IPS-NIHi7 (cell line): ENCODE measurements around the gene SYT5.
"Not testable (repeated sequence)": the region's sequence is repeated elsewhere in the genome, so short reads cannot be mapped to it uniquely, and the experiment has no call there.

Source experiments
- DNase-seq: peaks from one replicate; pipeline ENCODE4 v3.0.0; 2012; ENCODE audit warnings: mixed read lengths; ENCODE audit errors: extremely low spot score

The SYT5 gene

DNA sequence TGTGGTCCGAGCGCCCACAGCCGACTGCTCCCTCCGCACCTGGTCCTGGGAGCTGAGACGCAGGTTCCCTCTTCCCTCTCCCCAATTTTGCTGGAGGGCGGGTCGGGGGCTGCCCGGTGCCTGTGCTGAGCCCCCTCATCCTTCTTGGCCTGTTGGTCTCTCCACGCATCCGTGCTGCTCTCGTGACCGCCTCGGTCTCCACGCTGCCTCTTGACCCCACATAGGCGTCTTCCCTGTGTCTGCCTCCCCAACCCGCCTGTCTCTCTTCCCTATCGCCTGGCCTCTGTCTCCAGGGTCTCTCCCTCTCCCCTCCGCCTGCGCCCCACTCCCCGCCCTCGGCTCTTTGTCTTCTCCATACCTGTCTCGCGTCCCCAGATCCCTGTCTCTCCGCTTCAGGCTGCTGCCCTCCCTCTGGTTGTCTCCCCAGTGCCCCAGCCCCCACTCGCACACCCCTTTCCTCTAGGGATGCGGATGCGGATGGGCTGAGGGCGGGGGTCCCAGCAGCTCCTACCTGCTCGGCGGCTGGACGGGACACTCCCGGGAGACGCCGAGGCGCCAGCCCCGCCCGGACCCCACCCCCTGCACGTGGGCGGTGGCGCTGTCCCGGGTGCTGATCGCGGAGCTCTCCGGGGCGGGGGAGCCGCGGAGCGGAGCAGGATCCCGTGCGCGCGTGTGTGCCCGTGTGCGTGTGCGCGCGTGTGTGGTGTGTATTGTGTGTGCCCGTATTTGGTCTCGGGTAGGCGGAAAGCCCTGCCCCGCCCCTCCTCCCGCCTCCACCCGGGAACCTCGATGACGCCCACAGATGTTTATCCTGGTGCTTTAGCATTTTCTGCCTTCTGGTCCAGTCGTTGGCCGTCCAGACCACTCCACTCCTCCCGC, at the start of gene SYT5:
SYT5 (minus strand) TSS at position 684 of the 879 bp plus-strand sequence. CDS start 1,248 bp downstream, outside the sequence.
- DNase-seq = peak; percentile 91

DNA sequence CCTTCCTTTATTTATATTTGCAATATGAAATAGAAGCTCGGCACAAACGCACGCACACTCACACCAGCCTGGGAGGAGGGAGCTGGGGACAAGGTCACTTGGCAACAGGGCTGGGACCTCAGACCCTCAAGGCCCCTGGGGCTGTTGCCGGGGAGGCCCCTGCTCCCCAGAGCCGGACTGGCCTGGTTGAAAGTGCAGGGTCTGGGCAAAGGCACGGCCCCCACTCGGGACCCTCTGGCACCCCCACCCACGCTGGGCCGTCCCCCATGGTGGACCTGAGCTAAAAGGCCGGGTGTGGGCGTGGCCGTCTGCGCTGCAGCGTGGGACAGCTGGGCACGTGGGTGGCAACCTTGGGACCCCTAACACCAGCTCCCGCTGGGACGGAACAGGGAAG, 49.7 kb upstream of the SYT5 start:
- DNase-seq = no peak

DNA sequence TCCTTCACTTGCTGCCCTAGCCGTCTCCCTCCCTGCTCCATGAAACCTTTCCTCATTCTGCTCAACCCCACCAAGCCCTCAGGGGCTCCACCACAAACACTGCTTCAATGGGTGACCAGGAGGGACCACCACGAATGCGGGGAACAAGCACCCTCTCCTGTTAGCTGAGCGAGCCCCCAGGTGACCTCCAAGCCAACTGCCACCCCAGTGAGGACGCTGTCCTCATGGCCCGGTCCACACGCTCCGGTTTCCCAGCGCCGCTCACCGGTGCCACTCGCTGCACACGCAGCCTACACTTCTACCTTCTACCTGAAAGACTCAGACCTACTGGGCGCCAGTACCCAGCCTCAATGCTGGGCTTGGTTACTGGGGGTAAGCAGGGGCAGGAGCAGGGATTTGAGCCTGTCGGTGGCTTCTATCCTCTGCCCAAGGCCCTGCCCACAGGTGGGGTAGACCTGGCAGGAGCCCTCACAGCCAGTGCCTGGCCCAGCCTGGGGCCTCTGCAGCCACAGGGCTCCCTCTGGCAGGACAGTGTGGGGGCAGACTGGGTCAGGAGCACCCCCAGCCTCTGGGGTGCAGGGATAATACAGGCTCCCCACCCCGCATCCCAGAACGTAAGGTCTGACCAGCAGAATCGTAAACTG, 49.2 kb upstream of the SYT5 start:
- DNase-seq = no peak

DNA sequence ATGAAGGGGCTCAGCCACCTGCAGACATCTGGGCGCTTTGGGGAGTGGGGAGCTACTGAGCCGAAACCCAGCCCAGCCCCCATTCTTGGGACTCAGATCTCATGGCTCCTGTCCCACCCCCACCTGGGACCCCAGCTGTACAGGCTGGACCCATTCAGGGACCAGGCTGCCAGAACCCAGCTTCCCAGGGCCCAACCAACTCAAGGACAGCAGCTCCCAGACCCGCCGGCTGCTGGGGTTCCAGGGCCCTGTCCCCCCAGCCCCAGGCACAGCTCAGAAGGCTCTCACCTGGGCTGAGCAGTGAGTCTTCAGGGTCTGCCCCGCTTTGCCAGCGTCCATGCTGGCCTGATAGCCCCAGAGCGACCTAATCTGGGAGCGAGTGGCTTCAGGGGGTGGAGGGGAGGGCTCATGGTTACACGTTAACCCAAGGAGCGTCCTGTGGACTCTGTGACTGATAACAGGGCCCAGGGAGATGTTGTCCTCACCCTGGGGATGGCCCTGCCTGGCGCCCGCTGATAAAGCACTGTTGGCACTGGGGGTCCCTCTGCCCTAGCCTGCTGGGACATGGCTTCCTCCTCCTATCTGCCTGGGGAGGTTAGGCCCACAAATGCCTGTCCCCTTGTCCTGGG, 48.4 kb upstream of the SYT5 start, which contains the start of gene TMEM86B:
TMEM86B (minus strand) TSS at position 361 of the 629 bp plus-strand sequence; CDS start at position 339, 22 bp downstream.
- no peak for DNase-seq

DNA sequence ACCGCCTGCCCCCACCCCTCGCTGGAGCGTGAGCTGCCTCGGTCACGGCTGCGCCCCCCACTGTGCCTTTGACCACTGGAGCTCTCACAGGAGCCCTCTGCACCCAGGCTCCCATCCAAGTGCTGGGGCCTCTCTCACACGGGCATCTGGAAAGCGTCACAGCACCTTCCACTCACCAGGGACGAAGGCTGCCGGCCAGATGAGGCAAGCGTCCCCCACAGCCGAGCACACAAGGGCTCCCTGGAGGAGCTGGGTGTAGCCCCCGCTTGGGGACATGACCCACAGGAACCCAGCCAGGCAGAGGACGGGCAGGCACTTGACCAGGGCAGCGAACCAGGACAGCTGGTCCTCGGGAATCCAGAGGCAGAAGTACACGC, 47.9 kb upstream of the SYT5 start:
- DNase-seq = no peak

DNA sequence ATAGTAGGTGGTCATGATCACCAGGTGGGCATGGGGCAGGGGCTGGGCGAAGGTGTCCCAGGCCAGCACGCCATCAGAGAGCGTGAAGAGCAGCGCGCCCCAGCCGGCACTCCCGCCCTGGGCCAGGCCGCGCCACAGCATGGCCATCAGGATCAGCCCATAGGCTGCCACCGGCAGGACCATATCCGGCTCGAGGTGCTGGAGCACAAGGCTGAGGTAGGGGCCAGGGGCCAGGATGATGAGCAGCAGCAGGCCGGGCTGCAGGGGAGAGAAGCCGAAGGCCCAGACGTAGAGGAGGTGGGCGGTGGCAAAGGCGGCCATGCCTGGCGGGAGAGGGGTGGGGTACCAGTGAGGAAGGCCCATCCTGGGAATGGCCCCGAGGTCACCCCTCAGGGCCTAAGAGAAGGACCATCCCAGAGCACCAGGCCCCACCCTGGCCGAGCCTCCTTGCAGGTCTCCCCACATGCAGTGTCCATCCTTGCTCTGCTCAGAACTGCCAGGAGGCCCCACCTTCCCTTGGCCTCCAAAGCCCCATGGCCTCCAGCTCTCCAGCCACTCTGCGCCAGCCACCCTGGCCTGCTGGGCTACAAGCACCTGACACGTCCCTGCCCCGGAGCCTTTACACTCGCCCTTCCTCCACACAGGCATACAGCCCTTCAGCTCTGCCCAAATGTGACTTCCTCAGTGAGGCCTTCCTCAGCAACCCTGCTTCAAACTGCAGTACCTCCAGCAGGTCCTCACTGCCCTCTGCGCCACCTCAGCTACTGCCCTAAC, 47.3 kb upstream of the SYT5 start:
- no peak for DNase-seq

DNA sequence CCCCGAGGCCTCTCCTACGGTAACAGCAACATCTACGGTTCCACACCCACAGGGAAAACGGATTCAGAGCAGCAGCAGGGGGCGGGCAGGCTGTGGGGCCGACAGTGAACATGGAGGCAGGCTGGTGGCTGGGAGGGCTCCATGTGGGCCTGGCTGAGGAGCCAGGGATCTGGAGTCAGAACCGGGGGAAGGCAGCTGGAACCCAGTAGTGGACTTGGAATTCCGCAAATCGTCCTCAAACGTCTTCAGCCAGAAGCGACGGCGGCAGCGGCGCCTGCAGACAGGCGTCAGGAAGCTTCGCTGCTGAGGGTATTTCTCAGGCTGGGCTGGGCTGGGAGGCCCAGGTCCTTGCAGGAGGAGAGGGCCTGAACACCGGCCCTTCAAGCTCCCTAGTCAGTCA, 46.7 kb upstream of the SYT5 start:
- DNase-seq = no peak

DNA sequence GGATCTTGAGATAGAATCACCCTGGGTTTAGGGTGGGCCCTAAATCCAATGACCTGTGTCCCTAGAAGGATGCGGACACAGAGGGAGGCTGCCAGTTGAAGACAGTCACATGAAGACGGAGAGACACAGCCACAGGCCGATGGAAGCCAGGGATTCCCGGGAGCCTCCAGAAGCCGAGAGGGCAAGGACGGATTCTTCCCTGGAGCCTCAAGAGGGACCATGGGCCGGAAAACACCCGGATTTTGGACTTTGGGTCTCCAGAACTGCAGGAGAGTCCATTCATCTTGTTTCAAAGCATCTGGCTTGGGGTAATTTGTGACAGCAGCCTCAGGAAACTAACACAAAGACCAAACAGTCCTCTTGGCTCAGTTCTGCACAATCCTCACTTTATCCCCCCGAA, 46.2 kb upstream of the SYT5 start:
- no peak for DNase-seq

DNA sequence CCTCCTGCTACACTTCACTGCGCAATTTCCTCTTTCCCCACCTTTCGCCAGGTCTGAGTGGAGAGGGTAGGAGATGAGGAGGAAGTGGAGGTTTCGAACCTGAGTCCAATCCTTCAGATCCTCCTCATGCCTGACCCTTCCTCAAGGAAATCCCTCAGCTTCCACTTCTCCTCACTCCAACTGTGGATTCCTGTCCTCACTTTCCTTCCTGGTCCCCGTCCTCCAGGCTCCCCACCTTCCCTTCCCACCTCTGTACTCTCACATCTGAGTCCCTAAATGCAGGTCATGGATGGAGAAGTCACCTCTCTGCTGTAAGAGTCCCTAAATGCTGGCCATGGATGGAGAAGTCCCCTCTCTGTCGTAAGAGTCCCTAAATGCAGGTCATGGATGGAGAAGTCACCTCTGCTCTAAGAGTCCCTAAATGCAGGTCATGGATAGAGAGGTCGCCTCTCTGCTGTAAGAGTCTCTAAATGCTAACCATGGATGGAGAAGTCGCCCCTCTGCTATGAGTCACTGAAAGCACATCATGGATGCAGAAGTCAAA, 45.4 kb upstream of the SYT5 start:
- no peak for DNase-seq

DNA sequence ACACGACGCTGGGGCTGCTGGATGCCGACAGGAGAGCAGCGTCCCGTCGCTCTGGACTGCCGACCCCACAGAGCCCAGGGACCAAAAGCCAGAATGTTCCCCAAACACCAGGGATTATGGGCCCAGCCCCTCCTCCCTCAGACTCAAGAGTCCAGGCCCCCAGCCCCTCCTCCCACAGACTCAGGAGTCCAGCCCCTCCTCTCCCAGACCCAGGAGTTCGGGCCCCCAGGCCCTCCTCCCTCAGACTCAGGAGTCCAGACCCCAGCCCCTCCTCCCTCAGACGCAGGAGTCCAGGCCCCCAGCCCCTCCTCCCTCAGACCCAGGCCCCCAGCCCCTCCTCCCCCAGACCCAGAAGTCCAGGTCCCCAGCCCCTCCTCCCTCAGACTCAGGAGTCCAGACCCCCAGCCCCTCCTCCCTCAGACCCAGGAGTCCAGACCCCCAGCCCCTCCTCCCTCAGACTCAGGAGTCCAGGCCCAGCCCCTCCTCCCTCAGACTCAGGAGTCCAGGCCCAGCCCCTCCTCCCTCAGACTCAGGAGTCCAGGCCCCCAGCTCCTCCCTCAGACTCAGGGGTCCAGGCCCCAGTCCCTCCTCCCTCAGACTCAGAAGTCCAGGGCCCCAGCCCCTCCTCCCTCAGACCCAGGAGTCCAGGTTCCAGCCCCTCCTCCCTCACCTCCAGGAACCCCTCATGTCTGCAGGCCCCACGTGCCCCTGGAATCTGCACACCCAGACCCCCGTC, 44.8 kb upstream of the SYT5 start:
- DNase-seq = not testable (repeated sequence)

DNA sequence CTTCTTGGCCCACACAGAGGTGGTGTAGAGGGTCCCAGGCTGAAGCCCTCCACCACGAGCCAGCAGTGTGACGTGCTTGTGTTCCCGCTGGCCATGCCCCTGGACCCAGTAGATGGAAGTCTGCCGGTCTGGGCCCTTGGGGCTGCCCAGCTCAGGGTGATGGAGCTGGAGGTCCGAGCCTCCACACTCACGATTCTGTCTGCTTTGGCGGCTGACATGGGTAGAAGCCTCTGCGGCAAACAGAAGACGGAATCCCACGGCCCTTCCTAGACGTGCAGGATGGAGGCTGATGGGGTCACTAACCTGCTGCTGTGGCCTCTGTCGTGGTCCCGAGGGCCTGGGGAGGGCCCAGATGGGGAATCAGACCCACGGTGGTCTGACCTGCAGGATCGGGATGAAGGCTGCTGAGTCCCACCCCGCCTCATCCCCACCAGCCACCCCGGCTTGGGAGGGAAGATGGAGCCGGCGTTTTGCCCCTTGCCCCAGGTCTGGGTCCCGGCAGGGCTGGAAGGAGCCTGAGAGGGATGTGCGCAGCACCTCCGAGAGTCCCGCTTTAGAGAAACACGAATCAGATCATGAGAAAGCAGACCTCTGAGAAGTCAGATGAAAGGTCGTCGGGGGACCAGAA, 44.1 kb upstream of the SYT5 start:
- no peak for DNase-seq

DNA sequence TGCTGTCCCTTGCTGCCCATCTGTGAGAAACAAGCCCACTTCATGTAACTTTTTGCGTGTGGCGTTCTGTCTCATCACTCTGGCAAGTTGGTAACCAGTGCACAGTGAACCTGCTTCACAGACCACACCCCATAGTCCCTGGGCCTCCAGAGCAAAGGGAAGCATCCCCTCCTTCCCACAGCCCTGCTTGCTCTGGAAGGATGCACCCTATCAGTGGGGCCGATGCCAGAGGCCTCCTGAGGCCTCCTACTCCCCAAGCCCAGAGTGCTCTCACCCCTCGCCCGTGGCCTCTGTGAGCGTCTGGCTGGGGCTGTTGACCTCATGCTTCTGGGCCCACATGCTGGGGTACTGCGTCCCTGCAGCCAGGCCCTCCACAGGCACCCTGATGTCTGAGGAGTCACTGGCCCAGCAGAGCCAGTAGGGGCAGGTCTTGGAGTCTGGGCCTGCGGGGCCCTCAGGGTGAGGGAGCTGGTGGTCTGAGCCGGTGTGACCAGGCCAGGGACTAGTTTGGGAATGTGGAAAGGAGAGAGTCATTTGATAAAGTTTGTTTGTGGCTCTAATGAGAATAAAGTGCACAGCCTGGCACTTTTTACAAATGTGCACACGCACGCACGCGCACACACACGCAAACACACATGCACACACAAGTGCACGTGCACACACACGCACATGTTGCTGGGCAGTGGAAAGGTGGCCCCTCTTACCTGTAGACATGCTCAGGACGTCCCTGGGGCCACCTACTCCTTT, 43.4 kb upstream of the SYT5 start:
- DNase-seq = no peak

DNA sequence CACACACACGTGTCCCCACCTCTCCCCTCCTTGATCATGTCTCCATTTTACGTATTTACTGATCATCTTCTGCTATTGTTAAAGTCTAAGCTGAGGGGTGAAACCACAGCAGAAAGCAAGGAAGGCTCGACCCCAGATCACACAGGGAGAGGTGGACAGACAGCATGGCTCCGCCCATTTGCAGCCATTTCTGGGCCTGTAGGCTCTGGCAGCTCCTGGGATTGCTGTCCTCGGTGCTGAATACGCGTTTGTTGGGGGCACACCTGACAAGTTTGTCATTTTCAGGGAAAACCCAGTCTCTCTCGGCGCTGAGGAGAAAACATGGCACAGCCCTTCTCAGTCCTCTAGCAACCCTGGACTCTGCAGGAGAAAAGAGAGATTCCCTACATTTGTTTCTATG, 40.4 kb upstream of the SYT5 start:
- peak; percentile 70 for DNase-seq

DNA sequence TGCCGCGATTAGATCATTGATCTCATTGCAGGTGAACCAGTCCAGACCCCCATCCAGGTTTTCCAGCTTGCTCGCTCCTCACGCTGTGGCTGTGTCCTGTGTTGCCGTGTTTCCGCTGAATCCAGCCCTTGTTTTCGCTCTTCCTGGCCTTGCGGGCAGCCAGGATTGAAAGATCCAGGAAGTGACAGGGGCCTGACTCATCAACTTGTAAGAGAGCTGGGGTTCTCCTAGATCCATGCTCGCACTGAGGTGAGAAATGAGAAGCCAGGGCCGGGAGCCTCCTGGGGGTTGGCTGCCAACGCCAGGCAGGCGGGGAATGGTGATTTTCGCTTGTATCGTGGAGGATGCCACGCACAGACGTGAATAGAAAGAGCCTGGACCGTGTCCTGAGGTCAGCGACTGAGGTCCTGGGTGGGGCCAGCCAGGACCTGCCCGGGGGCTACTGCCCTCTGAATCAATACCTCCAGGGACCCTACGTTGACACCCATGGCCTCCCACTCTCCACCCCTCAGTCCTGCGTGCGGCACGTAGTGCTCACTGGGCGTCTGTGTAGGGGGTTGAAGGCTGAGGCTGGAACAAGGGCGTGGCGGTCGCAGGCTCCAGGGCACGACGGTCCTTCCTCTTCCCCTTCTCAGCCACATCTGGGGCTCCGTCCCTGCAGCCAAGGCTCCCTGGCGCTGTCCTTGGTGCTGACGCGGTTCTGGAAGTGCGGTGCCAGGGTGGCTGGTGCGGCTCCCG, 36.5 kb upstream of the SYT5 start:
- DNase-seq = peak; percentile 96

DNA sequence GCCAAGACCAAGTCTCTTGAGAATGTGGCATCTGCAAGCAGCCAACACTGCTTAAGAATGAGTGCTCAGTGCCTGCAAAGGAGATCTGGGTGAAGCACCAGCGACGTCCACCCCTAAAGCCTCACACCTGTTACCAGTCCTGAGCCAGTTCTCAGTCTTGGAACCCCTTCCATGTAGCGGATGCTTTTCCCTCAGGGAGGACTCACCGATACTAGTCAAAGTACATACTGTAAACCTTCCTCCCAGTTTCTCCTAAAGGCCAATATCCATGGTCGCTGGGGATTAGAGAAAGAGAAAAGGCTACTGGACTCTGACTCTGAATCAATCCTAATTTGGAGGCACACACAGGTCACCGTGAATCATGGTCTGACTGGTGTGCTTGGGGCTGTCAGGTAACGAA, 33.5 kb upstream of the SYT5 start:
- no peak for DNase-seq

DNA sequence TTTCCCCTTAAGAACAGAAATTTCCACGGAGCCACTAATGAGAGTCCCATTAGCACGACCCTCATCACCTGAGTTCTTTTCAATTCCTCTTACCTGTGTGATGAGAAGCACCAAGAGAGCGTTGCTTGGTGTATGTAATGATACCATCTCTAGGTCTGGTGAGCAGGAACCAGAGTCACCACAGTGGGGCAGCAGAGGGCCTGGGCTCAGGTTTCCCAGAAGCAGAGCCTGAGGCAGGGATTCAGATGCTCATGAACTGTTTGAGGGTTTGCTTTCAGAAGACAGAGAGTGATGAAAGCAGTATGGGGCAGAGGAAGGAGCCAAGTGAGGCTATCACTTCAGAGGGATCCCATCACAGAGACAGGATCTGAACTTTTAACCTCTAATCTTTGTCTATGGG, 32.4 kb upstream of the SYT5 start:
- peak; percentile 35 for DNase-seq

DNA sequence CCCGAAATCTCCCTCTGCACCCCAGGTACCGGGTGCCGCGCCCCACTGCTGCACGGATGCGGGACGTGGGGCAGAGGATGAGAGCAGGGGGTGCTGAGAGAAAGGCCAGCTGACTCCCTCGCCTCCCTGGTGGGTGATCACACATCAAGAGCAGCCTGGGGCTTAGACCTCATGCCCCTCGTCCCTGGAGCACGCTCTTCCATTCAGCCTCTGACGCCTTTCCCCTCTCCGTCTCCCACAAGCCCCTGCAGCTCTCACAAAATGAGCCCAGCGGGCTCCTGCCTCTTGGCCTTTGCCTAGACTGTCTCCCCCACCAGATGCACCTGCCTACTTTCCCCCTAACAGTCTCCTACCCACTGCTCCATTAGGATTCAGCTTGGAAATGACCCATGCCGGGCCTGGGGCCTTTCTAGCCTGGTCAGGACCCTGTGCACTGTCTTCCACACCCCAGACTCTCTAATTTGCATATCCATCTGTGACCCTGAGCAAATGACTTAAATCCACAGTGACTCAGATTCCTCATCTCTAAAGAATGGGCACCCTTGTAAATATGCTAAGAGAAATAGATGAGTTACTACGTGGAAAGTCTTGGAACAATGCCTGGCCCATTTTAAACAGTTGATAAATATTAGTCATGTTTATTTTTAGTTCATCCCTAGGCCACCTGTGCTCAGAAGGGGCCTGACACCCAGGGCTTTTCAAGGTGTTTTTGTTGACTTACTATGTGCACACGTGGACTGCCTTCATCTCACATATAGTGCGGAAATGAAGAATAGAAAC, 29.8 kb upstream of the SYT5 start:
- DNase-seq = peak; percentile 10
